GM12892 (cell line): ENCODE data around the gene CD96.

Source experiments
- DNase-seq: peaks from one replicate; pipeline ENCODE4 v3.0.0; 2011; ENCODE audit not compliant: insufficient read length
- FAIRE-seq: peaks from 2 replicates; lab custom pipeline; 2011; peaks lifted over from hg19 to GRCh38; lab: Jason Lieb, UNC
- POLR2A ChIP-seq: IDR thresholded peaks from 2 replicates; pipeline ENCODE4 v1.6.1; 2011; ENCODE audit warnings: low read depth, low read length, control low read depth
- POLR2AphosphoS5 ChIP-seq: IDR thresholded peaks from 2 replicates; pipeline ENCODE4 v1.6.1; 2011; ENCODE audit warnings: low read depth, low read length, control low read depth
- TAF1 ChIP-seq: IDR thresholded peaks from 2 replicates; pipeline ENCODE4 v1.6.1; 2011; ENCODE audit warnings: low read depth, mild to moderate bottlenecking, control low read depth, low read length, borderline replicate concordance

Gene CD96

GRCh38 chr3:111568911-111569310 lies 26.9 kb downstream of the CD96 start:
- DNase-seq, result no peak
- no peak for TF ChIP-seq POLR2A
- TF ChIP-seq POLR2AphosphoS5, result no peak
- no peak for TF ChIP-seq TAF1
- no peak for FAIRE-seq

DNA sequence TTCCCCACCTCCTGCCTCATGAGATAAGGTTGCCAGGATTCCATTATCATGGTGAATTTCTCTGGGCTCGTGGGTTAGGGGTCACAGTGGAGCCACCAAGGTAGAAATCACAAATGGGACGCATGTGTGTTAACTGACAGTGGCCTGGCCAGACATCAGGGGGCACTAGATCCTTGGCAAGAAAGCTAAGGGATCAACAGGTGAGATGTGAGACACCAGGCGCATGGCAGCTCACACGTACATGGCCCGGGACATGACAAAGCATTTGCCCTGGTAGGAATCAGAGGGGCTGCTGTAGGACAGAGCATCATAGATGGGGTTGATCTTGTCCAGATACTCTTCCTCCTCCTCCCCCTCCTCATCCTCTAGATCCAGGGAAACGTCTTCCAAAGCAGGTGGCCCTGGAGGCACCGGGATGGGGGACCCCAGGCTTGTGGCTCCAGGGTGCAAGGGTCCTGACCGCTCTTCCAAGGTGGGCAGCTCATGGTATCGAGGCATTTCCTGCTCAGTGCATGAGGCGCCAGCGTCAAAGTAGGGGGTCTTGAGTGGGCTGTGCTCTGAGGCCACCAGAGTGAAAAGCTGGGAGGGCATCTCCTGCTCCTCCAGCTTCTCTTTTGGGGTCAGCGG lies 28.5 kb downstream of the CD96 start:
- TF ChIP-seq TAF1, result no peak
- no peak for TF ChIP-seq POLR2AphosphoS5
- TF ChIP-seq POLR2A, result no peak
- no peak for FAIRE-seq
- DNase-seq, result no peak

DNA sequence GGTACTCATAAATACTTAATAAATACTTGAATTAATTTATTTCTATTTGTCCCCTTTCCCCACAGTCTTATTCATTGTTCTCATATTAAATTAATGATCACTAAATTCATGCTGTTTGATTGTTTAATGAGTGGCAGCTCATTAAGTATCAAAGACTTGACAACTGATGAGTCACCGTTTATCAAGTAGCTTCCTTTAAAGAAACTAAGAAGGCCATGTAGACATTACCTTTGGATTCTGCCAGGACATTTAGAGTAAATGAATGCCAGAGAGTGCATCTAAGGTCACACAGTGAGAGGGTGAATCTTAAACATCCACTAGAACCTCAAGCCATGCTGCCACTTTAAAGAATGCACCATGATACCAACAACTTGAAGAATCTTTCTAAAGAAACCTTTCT lies 29.3 kb downstream of the CD96 start:
- DNase-seq (no peak), FAIRE-seq (no peak)
- TF ChIP-seq POLR2AphosphoS5, result no peak
- TF ChIP-seq TAF1, result no peak
- no peak for TF ChIP-seq POLR2A

GRCh38 chr3:111571907-111572460 lies 30.0 kb downstream of the CD96 start:
- DNase-seq, result no peak
- no peak for FAIRE-seq
- TF ChIP-seq POLR2AphosphoS5 (no peak), TAF1 (no peak), POLR2A (no peak)

DNA sequence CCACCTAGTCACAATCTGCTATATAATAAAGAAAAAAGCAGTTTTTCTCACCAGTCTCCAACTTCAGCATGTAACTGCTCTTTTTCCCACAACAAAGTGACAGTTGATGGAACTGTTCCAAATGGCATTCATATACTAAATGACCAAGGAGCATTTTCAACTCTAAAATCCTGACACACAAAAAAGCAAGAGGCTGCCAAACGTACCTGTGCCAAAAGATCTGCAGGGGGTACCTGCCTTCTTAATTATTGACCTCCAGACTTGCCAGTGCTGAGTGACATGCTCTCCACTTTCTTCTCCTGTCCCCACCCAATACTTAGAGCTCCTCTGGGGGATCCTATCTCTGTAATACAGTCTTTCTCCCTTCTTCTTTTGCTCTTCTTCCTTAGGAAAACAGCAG lies 35.1 kb downstream of the CD96 start:
- DNase-seq (no peak), FAIRE-seq (no peak)
- TF ChIP-seq POLR2A (no peak), TAF1 (no peak), POLR2AphosphoS5 (no peak)

DNA sequence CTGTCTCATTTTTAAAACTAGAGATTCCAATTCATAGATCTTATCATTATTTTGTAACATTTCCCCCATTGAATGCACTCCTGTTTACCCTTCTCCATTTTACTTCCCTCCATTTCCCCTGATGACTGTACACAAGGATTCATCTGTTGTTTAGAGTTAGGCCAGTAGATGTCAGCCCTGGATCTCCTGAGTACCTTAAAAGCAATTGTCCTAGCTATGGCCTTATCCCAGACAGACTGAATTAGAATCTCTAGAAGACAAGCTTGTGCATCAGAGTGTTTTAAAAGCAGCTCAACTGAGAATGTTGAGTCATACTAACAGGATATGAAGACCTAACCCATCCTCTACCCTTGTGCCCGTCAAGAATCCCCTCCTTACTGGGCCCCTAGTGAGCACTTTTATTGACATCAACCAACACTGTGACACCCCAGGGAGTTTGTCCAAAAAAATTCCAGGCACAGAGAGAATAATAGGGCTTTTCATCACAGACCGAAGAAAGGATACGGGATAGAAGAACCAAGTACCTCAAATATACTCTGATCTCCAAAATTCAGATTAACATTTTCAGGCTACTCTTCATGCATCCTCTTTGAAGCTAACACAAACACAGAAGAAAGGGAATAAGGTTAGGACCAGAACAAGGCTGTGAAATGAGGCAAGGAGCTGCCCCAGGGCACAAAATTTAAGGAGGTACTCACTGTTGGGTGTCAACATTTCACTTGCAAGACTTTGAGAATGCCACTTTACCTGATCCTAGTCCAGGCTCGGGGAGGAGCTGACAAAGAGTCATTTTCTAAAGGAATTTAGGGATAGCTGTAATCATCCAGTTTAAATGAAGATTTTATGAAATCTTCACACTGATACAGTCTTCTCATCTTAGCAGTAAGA lies 36.0 kb downstream of the CD96 start:
- DNase-seq, result no peak
- FAIRE-seq, result peak; percentile 82
- TF ChIP-seq TAF1, result no peak
- no peak for TF ChIP-seq POLR2AphosphoS5

GRCh38 chr3:111578867-111579266 lies 36.9 kb downstream of the CD96 start:
- no peak for FAIRE-seq
- no peak for TF ChIP-seq POLR2AphosphoS5
- no peak for TF ChIP-seq POLR2A
- TF ChIP-seq TAF1, result no peak
- DNase-seq, result no peak

- DNase-seq (no peak), FAIRE-seq (no peak)
- TF ChIP-seq TAF1 (no peak), POLR2AphosphoS5 (no peak), POLR2A (no peak)
Measured at GRCh38 chr3:111579495-111579894, 37.5 kb downstream of the CD96 start.

- no peak for FAIRE-seq
- TF ChIP-seq POLR2AphosphoS5, result no peak
- no peak for TF ChIP-seq TAF1
- DNase-seq, result no peak
Measured at GRCh38 chr3:111581403-111582119, 39.6 kb downstream of the CD96 start.

DNA sequence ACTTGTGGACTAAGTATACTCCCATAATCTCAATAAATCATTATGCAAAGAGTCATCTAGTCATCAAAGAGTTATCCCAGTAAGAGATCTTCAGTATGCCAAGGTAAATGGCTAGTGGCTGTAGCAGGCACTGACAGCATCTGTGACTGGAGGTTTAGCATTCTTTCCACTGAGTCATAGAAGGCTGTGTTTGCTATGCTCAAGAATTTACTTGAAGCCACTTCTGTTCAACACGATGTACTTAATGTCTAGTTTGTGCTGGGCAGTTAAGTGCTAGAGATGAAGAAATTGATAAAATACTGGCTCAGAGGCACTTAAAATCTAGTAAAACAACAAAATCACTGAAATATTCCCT lies 40.1 kb downstream of the CD96 start:
- FAIRE-seq, result no peak
- DNase-seq, result no peak
- TF ChIP-seq POLR2A (no peak), POLR2AphosphoS5 (no peak), TAF1 (no peak)

DNA sequence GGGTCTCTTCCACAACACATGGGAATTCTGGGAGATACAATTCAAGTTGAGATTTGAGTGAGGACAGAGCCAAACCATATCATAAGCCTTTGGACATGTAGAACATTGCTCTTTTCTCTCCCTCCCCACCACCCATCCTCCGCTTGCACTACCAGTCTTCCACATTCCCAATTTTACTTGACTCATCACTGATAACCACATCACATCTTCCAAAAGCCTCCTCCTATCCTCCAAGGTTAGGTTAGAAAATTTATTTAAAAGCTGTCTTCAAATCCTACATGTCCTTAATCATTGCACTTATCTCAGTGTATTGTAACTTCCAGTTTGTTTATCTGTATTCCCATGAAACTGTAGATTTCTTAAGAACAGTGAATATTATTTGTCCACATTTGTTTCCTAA lies 42.7 kb downstream of the CD96 start:
- DNase-seq, result no peak
- no peak for FAIRE-seq

DNA sequence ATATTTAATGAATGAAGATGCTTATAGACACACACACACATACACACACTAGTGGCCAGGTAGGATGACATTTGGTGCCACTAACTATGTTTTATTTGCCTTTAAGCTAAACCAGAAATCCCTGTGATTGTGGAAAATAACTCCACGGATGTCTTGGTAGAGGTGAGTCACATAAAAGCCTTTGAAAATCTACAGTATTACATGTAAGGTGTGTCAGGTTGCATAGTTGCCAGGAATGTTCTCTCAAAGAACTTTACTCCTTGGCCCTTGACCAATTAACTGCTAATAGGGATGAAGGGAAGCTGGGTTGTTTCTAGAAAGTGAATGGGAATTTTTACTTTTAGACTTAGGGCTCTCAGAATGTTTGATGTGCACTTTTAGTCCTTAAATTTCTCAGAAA lies 43.2 kb downstream of the CD96 start:
- DNase-seq (no peak), FAIRE-seq (no peak)
- TF ChIP-seq POLR2A, result no peak
- no peak for TF ChIP-seq POLR2AphosphoS5
- no peak for TF ChIP-seq TAF1

More for the DNA sequence above, 42.7 kb downstream of the CD96 start:
- no peak for TF ChIP-seq POLR2AphosphoS5
- no peak for TF ChIP-seq TAF1
- TF ChIP-seq POLR2A, result no peak
